Endothelial cell of umbilical vein (primary cell): ENCODE data around the gene LRFN2. TPM values are rescaled to one million over a fixed set of nuclear protein-coding genes. Genes with fewer than 3 reads are reported as not detected.

ENCODE experiments used
- BruUV-seq: library from RNA; stranded (reverse); fragments of 400-500 nt; replicated peaks from 2 replicates; lab custom pipeline; 2021; lab: Mats Ljungman, UMichigan
- CTCF ChIA-PET: fragments of 300-600, 350-600 bp; sonication (Branson Sonifier 250); formaldehyde crosslinking; loops from one replicate; lab custom pipeline; 2021; ENCODE audit warnings: antibody characterized with exemption, inconsistent platforms; lab: Charles Lee
- POLR2A ChIA-PET: fragments of 300-600, 350-600 bp; sonication (Branson Sonifier 250); formaldehyde crosslinking; loops from one replicate; lab custom pipeline; 2021; ENCODE audit warnings: antibody characterized with exemption, inconsistent platforms; lab: Charles Lee
- DNase-seq: peaks from one replicate; pipeline ENCODE4 v3.0.0-alpha.2; 2011; ENCODE audit warnings: low read depth, low spot score
- FAIRE-seq: peaks from 2 replicates; lab custom pipeline; 2011; peaks lifted over from hg19 to GRCh38; lab: Jason Lieb, UNC
- H2AFZ ChIP-seq: 2 replicates; pipeline ENCODE4 v1.6.0; 2012; ENCODE audit warnings: low read depth, low read length, control low read depth, inconsistent platforms
- H3K27ac ChIP-seq: 2 replicates; pipeline ENCODE4 v1.5.1; 2011; ENCODE audit warnings: low read depth, mild to moderate bottlenecking, control low read depth, low read length, moderate library complexity; ENCODE audit not compliant: insufficient read depth
- H3K27me3 ChIP-seq, 2 experiments: 2 replicates each; pipeline versions ENCODE4 v1.6.0 to v1.6.1; 2011; ENCODE audit warnings: low read length in 2 of 2, mixed read lengths in 1 of 2; ENCODE audit not compliant: control insufficient read depth in 2 of 2, insufficient read depth in 2 of 2
- H3K36me3 ChIP-seq, 2 experiments: 2 replicates in 1 of 2; 3 replicates in 1 of 2; pipeline ENCODE4 v1.5.1; 2011; ENCODE audit warnings: low read length in 2 of 2, mild to moderate bottlenecking in 1 of 2, moderate library complexity in 1 of 2; ENCODE audit not compliant: control insufficient read depth in 2 of 2, insufficient read depth in 2 of 2; ENCODE audit errors: extremely low read depth in 1 of 2
- H3K4me1 ChIP-seq: 3 replicates; pipeline ENCODE4 v1.5.1; 2011; ENCODE audit warnings: mild to moderate bottlenecking, low read length; ENCODE audit not compliant: control insufficient read depth, insufficient read depth; ENCODE audit errors: extremely low read depth
- H3K4me2 ChIP-seq: 2 replicates; pipeline ENCODE4 v1.6.1; 2011; ENCODE audit warnings: low read length, control low read depth, mixed read lengths; ENCODE audit not compliant: insufficient read depth
- H3K4me3 ChIP-seq, 3 experiments: fragments of 200-600 bp in 1 of 3; sonication (generic), shearing (Covaris generic) in 1 of 3; replicated peaks in 1 of 3; 2 replicates each; pipeline ENCODE4 v1.5.1; 2011 to 2016; ENCODE audit warnings: control low read depth in 3 of 3, low read length in 3 of 3, mild to moderate bottlenecking in 2 of 3, inconsistent platforms in 1 of 3, low read depth in 1 of 3, moderate library complexity in 1 of 3; ENCODE audit not compliant: insufficient read depth in 1 of 3
- H3K79me2 ChIP-seq: 2 replicates; pipeline ENCODE4 v1.6.0; 2012; ENCODE audit warnings: low read length, inconsistent platforms; ENCODE audit not compliant: control insufficient read depth, insufficient read depth
- H3K9ac ChIP-seq: replicated peaks from 2 replicates; pipeline ENCODE3; 2011; ENCODE audit warnings: low read length, control low read depth; ENCODE audit not compliant: insufficient read depth; ENCODE audit errors: extremely low read depth
- H3K9me1 ChIP-seq: replicated peaks from 3 replicates; pipeline ENCODE4 v1.6.0; 2011; ENCODE audit warnings: mild to moderate bottlenecking, low read length; ENCODE audit not compliant: control insufficient read depth, insufficient read depth; ENCODE audit errors: extremely low read depth
- H3K9me3 ChIP-seq: replicated peaks from 2 replicates; pipeline ENCODE4 v1.5.1; 2012; ENCODE audit warnings: low read length, inconsistent platforms; ENCODE audit not compliant: control insufficient read depth, insufficient read depth
- H4K20me1 ChIP-seq: replicated peaks from 2 replicates; pipeline ENCODE3; 2011; ENCODE audit warnings: mild to moderate bottlenecking, low read length; ENCODE audit not compliant: control insufficient read depth, insufficient read depth; ENCODE audit errors: extremely low read depth
- EZH2 ChIP-seq: IDR thresholded peaks from 2 replicates; pipeline ENCODE4 v1.6.1; 2012; ENCODE audit warnings: borderline replicate concordance, low read depth, mild to moderate bottlenecking, moderate library complexity, low read length, inconsistent platforms; ENCODE audit not compliant: severe bottlenecking
- FOS ChIP-seq: IDR thresholded peaks from 2 replicates; pipeline ENCODE4 v1.6.1; 2011; ENCODE audit warnings: mild to moderate bottlenecking, low read length, moderate library complexity, borderline replicate concordance; ENCODE audit not compliant: insufficient read depth
- GATA2 ChIP-seq: IDR thresholded peaks from 2 replicates; pipeline ENCODE4 v1.7.0; 2011; ENCODE audit warnings: low read depth, mild to moderate bottlenecking, moderate library complexity, mixed read lengths, low read length; ENCODE audit not compliant: insufficient read length, insufficient read depth
- JUN ChIP-seq: IDR thresholded peaks from 2 replicates; pipeline ENCODE4 v1.6.1; 2011; ENCODE audit warnings: borderline replicate concordance, low read depth; ENCODE audit not compliant: insufficient read length, insufficient read depth
- MYC ChIP-seq: IDR thresholded peaks from one replicate; pipeline ENCODE4 v1.6.1; 2011; ENCODE audit warnings: mild to moderate bottlenecking, low read depth, low read length
- POLR2A ChIP-seq: IDR thresholded peaks from 2 replicates; pipeline ENCODE4 v1.6.1; 2012; ENCODE audit warnings: low read depth, mild to moderate bottlenecking, control low read depth, low read length
- POLR2AphosphoS5 ChIP-seq: IDR thresholded peaks from 2 replicates; pipeline ENCODE4 v1.6.1; 2012; ENCODE audit warnings: low read depth, mild to moderate bottlenecking, control low read depth, low read length, moderate library complexity; ENCODE audit not compliant: insufficient read depth
- dilution Hi-C: fragments of 300-500 bp; cut with MboI; formaldehyde crosslinking; loops from one replicate; pipeline ENCODE4 v1.15.0; 2019; ENCODE audit warnings: low sequenced_read_pairs; ENCODE audit not compliant: extremely low pct_ligation_motif_present
- intact Hi-C: fragments of 100-400 bp; cut with micrococcal nuclease; formaldehyde crosslinking; loops from one replicate; pipeline ENCODE4 v1.10.0; 2022
- polyA plus RNA-seq, 4 experiments: library from polyadenylated mRNA; depleted of rRNA in 3 of 4; stranded (reverse) in 3 of 4; unstranded in 1 of 4; fragments of >200 nt; gene quantifications; 2 replicates each; pipeline versions ENCODE4 v1.2.1 to v1.2.3, GENCODE V29; 2011 to 2012; ENCODE audit warnings: missing spikeins in 1 of 4
- total RNA-seq: library from RNA; stranded (reverse); gene quantifications from 2 replicates; pipeline ENCODE4 v1.2.3, GENCODE V29; 2021
- TF ChIP-seq, protein P1 (sequence below), 2 donors: IDR thresholded peaks; 1 replicate in 1 of 2; 2 replicates in 1 of 2; pipeline ENCODE4 v1.5.1; 2011; ENCODE audit warnings: low read length in 2 of 2, mild to moderate bottlenecking in 2 of 2, moderate library complexity in 2 of 2, control low read depth in 1 of 2, inconsistent platforms in 1 of 2, low read depth in 1 of 2; ENCODE audit not compliant: insufficient read depth in 1 of 2; ENCODE audit errors: extremely low read depth in 1 of 2
- TF ChIP-seq, protein P2 (sequence below): IDR thresholded peaks from 2 replicates; pipeline ENCODE4 v1.6.1; 2011; ENCODE audit not compliant: insufficient read depth, insufficient read length

The LRFN2 gene
- total and polyA plus RNA-seq, 2 donors (not counting 3 experiments of a cell fraction or from before 2014, with no cell fraction given) = not detected

DNA sequence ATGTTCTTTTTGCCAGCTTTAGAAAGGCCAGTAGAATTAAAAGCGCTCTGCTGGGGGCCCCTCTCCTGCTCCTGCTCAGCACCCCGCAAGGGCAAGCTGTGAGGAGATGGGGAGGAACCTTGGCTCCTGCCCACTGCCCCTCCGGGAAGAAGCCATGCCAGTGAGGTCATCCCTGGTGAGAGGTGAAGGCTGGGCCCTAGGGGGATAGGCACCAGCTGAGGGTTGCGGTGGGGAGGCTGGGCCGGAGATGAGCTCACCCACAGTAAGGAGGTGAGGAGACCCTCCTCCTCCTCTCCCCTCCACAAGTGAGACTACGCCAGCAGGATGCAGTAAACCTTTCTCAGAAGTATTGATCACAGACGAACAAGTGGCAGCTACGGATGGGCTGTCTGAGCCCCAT lies 32.1 kb downstream of the LRFN2 start:
- ChIA-PET POLR2A (no interaction called here), CTCF (interaction anchor here (1.1 kb wide), 1 partner anchor 32 kb away, joined by 3 read pairs; the partner anchor contains the start of gene LRFN2)
- intact Hi-C loops = no loop called here
- BruUV-seq = no TSS peak
- H3K9me1 ChIP-seq = no peaks in the 10 kb centered on the region
- TF ChIP-seq GATA2 (no peak), POLR2A (no peak), JUN (no peak), POLR2AphosphoS5 (no peak), EZH2 (no peak), MYC (no peak), FOS (no peak)
- TF ChIP-seq, protein P1, sequence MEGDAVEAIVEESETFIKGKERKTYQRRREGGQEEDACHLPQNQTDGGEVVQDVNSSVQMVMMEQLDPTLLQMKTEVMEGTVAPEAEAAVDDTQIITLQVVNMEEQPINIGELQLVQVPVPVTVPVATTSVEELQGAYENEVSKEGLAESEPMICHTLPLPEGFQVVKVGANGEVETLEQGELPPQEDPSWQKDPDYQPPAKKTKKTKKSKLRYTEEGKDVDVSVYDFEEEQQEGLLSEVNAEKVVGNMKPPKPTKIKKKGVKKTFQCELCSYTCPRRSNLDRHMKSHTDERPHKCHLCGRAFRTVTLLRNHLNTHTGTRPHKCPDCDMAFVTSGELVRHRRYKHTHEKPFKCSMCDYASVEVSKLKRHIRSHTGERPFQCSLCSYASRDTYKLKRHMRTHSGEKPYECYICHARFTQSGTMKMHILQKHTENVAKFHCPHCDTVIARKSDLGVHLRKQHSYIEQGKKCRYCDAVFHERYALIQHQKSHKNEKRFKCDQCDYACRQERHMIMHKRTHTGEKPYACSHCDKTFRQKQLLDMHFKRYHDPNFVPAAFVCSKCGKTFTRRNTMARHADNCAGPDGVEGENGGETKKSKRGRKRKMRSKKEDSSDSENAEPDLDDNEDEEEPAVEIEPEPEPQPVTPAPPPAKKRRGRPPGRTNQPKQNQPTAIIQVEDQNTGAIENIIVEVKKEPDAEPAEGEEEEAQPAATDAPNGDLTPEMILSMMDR (IDR thresholded peaks at IDR 0.05; ENCODE audit: extremely low read depth in 1 of 2, insufficient read depth in 1 of 2, low read depth in 1 of 2, low read length in 2 of 2) = no peak
- TF ChIP-seq, protein P2, sequence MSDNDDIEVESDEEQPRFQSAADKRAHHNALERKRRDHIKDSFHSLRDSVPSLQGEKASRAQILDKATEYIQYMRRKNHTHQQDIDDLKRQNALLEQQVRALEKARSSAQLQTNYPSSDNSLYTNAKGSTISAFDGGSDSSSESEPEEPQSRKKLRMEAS = no peak
- no peaks in the 10 kb centered on the region for H3K9me3 ChIP-seq
- no peak overlapping the region for H3K27ac ChIP-seq
- no peak overlapping the region for H2AFZ ChIP-seq
- H3K27me3 ChIP-seq = no peaks in the 10 kb centered on the region
- H4K20me1 ChIP-seq = no peaks in the 10 kb centered on the region
- dilution Hi-C loops = no loop called here
- H3K36me3 ChIP-seq = no peaks in the 10 kb centered on the region
- DNase-seq = no peak
- no peak overlapping the region for H3K9ac ChIP-seq
- H3K79me2 ChIP-seq = no peaks in the 10 kb centered on the region
- no peak overlapping the region for H3K4me3 ChIP-seq
- H3K4me1 ChIP-seq = no peaks in the 10 kb centered on the region
- no peak overlapping the region for H3K4me2 ChIP-seq
- FAIRE-seq = no peak
